Fibroblast of lung (primary cell): ENCODE measurements around the gene METTL25. TPM values are rescaled to one million over a fixed set of nuclear protein-coding genes. Genes with fewer than 3 reads are reported as not detected.
A peak's percentile ranks its signal among the peaks of the same experiment; 100 is the strongest.

Source experiments
- DNase-seq, 2 donors: peaks; one replicate each; pipeline versions ENCODE4 v3.0.0 to v3.0.0-alpha.2; 2010; ENCODE audit warnings: low read depth in 2 of 2
- H2AFZ ChIP-seq: 2 replicates; pipeline ENCODE4 v1.5.1; 2012; ENCODE audit warnings: low read length, control low read depth, inconsistent platforms
- H3K27ac ChIP-seq: 2 replicates; pipeline ENCODE4 v1.5.1; 2011; ENCODE audit warnings: low read length, control low read depth; ENCODE audit not compliant: insufficient read depth
- H3K27me3 ChIP-seq: 2 replicates; pipeline ENCODE4 v1.5.1; 2011; ENCODE audit warnings: mild to moderate bottlenecking, low read length; ENCODE audit not compliant: control insufficient read depth, insufficient read depth
- H3K36me3 ChIP-seq: 2 replicates; pipeline ENCODE4 v1.5.1; 2011; ENCODE audit warnings: low read length; ENCODE audit not compliant: control insufficient read depth, insufficient read depth
- H3K4me1 ChIP-seq: 2 replicates; pipeline ENCODE4 v1.5.1; 2011; ENCODE audit warnings: low read length; ENCODE audit not compliant: control insufficient read depth, insufficient read depth; ENCODE audit errors: extremely low read depth
- H3K4me2 ChIP-seq: 2 replicates; pipeline ENCODE4 v1.5.1; 2011; ENCODE audit warnings: low read length, control low read depth; ENCODE audit not compliant: insufficient read depth; ENCODE audit errors: extremely low read depth
- H3K4me3 ChIP-seq, 4 experiments: fragments of 200-600 bp in 1 of 4; sonication (generic) in 1 of 4; replicated peaks in 1 of 4; 2 replicates each; pipeline ENCODE4 v1.5.1; 2011 to 2016; ENCODE audit warnings: low read length in 4 of 4, low read depth in 3 of 4, mild to moderate bottlenecking in 3 of 4, control low read depth in 2 of 4, inconsistent platforms in 1 of 4, mixed read lengths in 1 of 4; ENCODE audit not compliant: insufficient read depth in 1 of 4; ENCODE audit errors: control extremely low read depth in 1 of 4
- H3K79me2 ChIP-seq: 2 replicates; pipeline ENCODE4 v1.5.1; 2012; ENCODE audit warnings: mild to moderate bottlenecking, low read length, inconsistent platforms; ENCODE audit not compliant: control insufficient read depth, insufficient read depth
- H3K9ac ChIP-seq: 2 replicates; pipeline ENCODE4 v1.5.1; 2011; ENCODE audit warnings: mild to moderate bottlenecking, low read length, control low read depth; ENCODE audit not compliant: insufficient read depth
- H3K9me3 ChIP-seq: 2 replicates; pipeline ENCODE4 v1.5.1; 2012; ENCODE audit warnings: low read depth, low read length; ENCODE audit not compliant: control insufficient read depth, insufficient read depth
- H4K20me1 ChIP-seq: 2 replicates; pipeline ENCODE4 v1.5.1; 2011; ENCODE audit warnings: low read length; ENCODE audit not compliant: control insufficient read depth, insufficient read depth; ENCODE audit errors: extremely low read depth
- EZH2 ChIP-seq: IDR thresholded peaks from 2 replicates; pipeline ENCODE4 v1.5.1; 2012; ENCODE audit warnings: low read length, control low read depth, mild to moderate bottlenecking; ENCODE audit errors: missing control alignments
- polyA plus RNA-seq, 2 donors: library from polyadenylated mRNA; depleted of rRNA in 1 of 2; stranded (reverse) in 1 of 2; unstranded in 1 of 2; fragments of >200 nt; gene quantifications; 2 replicates each; pipeline ENCODE4 v1.2.1, GENCODE V29; 2011 to 2012; ENCODE audit warnings: missing spikeins in 1 of 2
- total RNA-seq: library from RNA; depleted of rRNA; stranded (reverse); fragments of >200 nt; gene quantifications from 2 replicates; pipeline ENCODE4 v1.2.1, GENCODE V29; 2014
- TF ChIP-seq, protein P1 (sequence below), 2 donors: IDR thresholded peaks in 1 of 2; conservative IDR thresholded peaks in 1 of 2; 1 replicate in 1 of 2; 2 replicates in 1 of 2; pipeline ENCODE4 v1.5.1; 2011 to 2012; ENCODE audit warnings: low read length in 2 of 2, control low read depth in 1 of 2, inconsistent platforms in 1 of 2, low read depth in 1 of 2, mild to moderate bottlenecking in 1 of 2

METTL25 gene
- total and polyA plus RNA-seq, 2 donors (not counting 1 experiment from before 2014, with no cell fraction given), result 4.2 to 6.9 TPM

DNA sequence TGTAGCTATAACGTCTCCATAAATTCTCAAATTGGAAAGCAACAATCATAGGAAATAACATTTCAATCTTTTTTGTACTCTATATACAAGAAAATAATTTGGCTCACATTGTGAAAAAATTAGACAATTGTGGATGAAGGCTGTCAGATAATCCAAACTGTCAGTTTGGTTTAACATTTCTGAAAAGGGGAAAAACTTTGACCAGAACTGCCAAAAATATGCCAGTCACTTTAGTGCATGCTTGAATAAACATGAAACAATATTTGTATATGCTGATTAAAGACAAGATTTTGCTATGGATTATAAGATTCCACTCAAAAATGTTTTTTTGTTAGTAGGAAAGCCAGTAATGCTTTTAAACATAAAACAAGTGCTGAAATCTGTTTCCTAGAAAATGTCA, 39.1 kb upstream of the METTL25 start:
- Histone ChIP-seq H3K4me2 (no peak overlapping the region), H3K4me3 (no peak overlapping the region), H3K36me3 (no peaks in the 10 kb centered on the region), H4K20me1 (no peaks in the 10 kb centered on the region), H3K27me3 (no peaks in the 10 kb centered on the region), H3K27ac (no peak overlapping the region), H3K4me1 (no peaks in the 10 kb centered on the region), H3K9me3 (no peaks in the 10 kb centered on the region), H3K9ac (no peak overlapping the region), H3K79me2 (no peaks in the 10 kb centered on the region), H2AFZ (no peak overlapping the region)
- TF ChIP-seq, protein P1, sequence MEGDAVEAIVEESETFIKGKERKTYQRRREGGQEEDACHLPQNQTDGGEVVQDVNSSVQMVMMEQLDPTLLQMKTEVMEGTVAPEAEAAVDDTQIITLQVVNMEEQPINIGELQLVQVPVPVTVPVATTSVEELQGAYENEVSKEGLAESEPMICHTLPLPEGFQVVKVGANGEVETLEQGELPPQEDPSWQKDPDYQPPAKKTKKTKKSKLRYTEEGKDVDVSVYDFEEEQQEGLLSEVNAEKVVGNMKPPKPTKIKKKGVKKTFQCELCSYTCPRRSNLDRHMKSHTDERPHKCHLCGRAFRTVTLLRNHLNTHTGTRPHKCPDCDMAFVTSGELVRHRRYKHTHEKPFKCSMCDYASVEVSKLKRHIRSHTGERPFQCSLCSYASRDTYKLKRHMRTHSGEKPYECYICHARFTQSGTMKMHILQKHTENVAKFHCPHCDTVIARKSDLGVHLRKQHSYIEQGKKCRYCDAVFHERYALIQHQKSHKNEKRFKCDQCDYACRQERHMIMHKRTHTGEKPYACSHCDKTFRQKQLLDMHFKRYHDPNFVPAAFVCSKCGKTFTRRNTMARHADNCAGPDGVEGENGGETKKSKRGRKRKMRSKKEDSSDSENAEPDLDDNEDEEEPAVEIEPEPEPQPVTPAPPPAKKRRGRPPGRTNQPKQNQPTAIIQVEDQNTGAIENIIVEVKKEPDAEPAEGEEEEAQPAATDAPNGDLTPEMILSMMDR (conservative IDR thresholded peaks at IDR 0.05 in 1 of 2, IDR thresholded peaks at IDR 0.05 in 1 of 2; ENCODE audit: low read depth in 1 of 2, low read length in 2 of 2), result no peak
- TF ChIP-seq EZH2, result no peak
- no peak for DNase-seq

DNA sequence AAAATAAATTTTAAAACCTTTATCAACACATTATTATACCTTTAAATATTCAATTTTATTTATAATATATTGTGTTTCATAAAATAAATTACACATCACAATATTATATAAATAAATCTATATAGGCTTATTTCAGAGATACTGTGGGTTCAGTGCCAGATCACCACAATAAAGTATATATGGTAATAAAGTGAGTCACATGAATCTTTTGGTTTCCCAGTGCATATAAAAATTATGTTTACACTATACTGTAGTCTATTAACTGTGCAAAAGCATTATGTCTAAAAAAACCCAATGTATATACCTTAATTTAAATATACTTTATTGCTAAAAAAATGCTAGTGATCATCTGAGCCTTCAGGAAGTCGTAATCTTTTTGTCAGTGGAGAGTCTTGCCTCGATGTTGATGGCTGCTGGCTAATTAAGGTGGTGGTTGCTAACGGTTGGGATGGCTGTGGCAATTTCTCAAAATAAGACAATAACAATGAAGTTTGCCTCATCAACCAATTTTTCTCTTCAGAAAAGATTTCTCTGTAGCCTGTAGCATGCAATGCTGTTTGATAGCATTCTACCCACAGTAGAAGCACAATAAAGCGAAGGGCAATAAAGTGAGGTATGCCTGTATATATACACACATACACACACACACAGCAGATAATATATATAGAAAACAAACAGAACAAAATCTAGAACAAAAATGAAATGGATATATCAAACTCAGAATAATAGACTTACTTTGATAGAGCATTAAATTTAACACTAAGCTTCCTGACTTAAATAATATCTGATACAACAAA, 32.6 kb upstream of the METTL25 start:
- Histone ChIP-seq H3K9ac (no peak overlapping the region), H3K27ac (no peak overlapping the region), H3K4me1 (no peaks in the 10 kb centered on the region), H3K4me3 (no peak overlapping the region), H3K79me2 (no peaks in the 10 kb centered on the region), H3K27me3 (no peaks in the 10 kb centered on the region), H4K20me1 (no peaks in the 10 kb centered on the region), H2AFZ (no peak overlapping the region), H3K9me3 (no peaks in the 10 kb centered on the region), H3K4me2 (no peak overlapping the region), H3K36me3 (no peaks in the 10 kb centered on the region)
- no peak for DNase-seq
- TF ChIP-seq, protein P1 (conservative IDR thresholded peaks at IDR 0.05 in 1 of 2, IDR thresholded peaks at IDR 0.05 in 1 of 2; ENCODE audit: low read depth in 1 of 2, low read length in 2 of 2), result no peak
- no peak for TF ChIP-seq EZH2

DNA sequence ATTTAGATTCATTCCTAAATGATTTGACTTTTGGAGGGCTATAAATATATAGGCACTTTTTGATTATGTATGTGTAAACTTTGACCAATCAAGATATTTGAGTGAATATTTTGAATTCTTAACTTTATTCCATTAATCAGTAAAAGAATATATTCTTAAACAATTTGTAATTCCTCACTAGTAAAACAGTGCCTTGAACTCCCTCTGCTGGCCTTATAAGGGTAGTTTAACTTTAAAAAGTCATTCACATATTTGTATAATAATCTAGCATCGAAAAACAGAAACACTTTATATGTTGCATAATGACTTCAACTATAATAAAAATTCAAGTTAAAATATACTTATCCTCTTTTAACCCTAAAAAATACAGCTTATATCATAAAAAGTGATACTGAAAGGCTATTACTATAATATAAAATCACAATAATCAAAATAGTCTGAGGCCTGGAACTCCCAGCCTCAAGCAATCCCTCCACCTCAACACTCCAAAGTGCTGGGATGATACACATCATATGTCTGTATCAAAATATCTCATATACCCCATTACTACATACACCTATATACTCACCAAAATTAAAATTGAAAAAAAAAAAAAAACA, 31.3 kb upstream of the METTL25 start:
- Histone ChIP-seq H3K36me3 (no peaks in the 10 kb centered on the region), H3K4me1 (no peaks in the 10 kb centered on the region), H3K9me3 (no peaks in the 10 kb centered on the region), H3K9ac (no peak overlapping the region), H3K4me2 (no peak overlapping the region), H3K27me3 (no peaks in the 10 kb centered on the region), H3K4me3 (no peak overlapping the region), H3K27ac (no peak overlapping the region), H2AFZ (no peak overlapping the region), H3K79me2 (no peaks in the 10 kb centered on the region), H4K20me1 (no peaks in the 10 kb centered on the region)
- peak; percentile 13 to 42 for DNase-seq
- TF ChIP-seq EZH2, result no peak
- TF ChIP-seq, protein P1 (conservative IDR thresholded peaks at IDR 0.05 in 1 of 2, IDR thresholded peaks at IDR 0.05 in 1 of 2; ENCODE audit: low read depth in 1 of 2, low read length in 2 of 2), result peak; percentile 29 to 53
